CD4-positive, alpha-beta T cell treated with Interleukin-2 at 100 ng/mL for 4 hours (primary cell): ENCODE results near the gene F13A1.
"Not testable (repeated sequence)": the region's sequence is repeated elsewhere in the genome, so short reads cannot be mapped to it uniquely, and the experiment has no call there.

Source experiments
- DNase-seq: peaks from one replicate; pipeline ENCODE4 v3.0.0-alpha.2; 2020; ENCODE audit warnings: low spot score

F13A1 gene

GRCh38 chr6:6317825-6318733 lies 2.4 kb downstream of the F13A1 start:
- DNase-seq: no peak

DNA sequence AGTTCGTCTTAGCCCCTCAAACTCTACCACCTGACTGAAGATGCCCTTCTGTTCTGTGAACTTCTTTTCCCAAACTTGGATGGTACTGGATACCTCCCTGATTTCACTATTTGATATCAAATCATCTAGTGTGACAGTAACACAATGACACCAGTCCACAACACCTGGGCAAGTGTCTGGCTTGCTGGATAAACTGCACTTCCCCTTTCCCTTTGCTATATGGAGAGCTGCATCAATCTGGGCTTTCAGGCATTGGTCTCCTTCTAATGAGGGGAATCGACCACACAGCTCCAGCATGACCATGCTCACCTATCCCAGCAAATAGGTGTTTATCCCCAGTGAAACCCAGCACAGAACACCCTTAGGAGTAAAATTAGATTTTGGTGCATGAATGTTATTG lies 3.1 kb downstream of the F13A1 start:
- no peak for DNase-seq

- DNase-seq: peak; percentile 24
These were observed 4.8 kb downstream of the F13A1 start for GRCh38 chr6:6315660-6316059.

DNA sequence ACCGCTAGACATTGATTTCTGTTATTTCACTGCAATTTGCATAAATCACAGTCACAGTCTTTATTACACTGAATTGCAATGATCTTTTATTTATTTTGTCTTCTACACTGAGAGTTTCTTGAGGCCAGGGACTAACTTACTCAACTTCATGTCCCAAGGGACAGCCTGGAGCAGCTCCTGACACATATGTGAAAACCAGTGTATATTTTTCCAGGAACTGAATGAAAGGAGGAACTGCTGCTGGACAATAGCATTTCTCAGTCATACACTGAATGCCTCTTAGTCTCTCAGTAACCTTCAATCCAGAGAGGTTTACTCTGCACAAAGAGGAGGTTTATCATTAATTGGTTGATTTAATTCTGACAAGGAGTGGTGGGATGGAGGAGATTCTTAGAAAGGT lies 5.9 kb downstream of the F13A1 start:
- DNase-seq: no peak

- no peak for DNase-seq
These were observed 7.5 kb downstream of the F13A1 start for GRCh38 chr6:6312901-6313441.

- DNase-seq: no peak
These were observed 14.9 kb downstream of the F13A1 start for GRCh38 chr6:6305575-6305974.

- not testable (repeated sequence) for DNase-seq
These were observed 20.1 kb downstream of the F13A1 start for GRCh38 chr6:6300383-6300782.

DNA sequence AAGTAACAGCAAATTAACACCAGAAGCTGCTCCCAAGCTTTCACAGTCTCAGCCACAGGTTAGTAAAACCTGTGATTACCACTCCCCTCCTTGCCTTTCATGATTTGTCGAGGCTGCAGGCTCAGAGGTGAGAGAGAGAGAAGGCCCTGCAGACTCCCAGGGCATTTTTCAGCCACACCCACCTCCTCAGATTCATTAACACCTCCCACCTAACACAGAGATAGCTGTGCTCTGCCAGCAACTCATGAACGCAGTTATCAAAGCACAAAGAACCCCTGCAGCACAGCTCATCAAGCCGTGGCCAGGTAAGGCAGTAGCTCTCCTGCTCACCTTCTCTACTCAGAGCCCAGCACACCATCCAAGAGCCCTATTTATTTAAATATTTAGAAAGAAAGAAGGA lies 27.1 kb downstream of the F13A1 start:
- DNase-seq: no peak

GRCh38 chr6:6287415-6287814 lies 33.0 kb downstream of the F13A1 start:
- no peak for DNase-seq

GRCh38 chr6:6285679-6286078 lies 34.8 kb downstream of the F13A1 start:
- DNase-seq: no peak

- no peak for DNase-seq
These were observed 36.1 kb downstream of the F13A1 start for GRCh38 chr6:6284221-6284966.

GRCh38 chr6:6283746-6284145 lies 36.7 kb downstream of the F13A1 start:
- no peak for DNase-seq

- DNase-seq: no peak
These were observed 37.7 kb downstream of the F13A1 start for GRCh38 chr6:6282716-6283115.

DNA sequence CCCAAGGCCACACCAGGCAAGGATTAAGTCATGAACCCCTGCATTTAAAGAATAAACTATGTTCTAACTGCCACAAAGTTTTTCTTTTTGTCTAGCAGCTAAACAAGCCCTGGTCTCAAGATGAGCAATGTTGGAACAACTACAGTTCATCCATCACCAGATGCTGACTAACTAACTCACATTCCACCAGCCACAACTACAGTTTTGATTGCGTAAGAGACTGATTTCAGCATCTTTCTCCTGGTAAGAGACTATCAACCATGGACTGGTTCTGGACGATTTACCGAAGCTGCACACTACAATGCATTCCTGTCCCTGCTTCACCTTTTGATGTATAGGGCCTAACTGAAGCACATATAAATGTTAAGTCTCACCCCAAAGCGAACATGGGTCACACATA lies 43.0 kb downstream of the F13A1 start:
- DNase-seq: no peak

DNA sequence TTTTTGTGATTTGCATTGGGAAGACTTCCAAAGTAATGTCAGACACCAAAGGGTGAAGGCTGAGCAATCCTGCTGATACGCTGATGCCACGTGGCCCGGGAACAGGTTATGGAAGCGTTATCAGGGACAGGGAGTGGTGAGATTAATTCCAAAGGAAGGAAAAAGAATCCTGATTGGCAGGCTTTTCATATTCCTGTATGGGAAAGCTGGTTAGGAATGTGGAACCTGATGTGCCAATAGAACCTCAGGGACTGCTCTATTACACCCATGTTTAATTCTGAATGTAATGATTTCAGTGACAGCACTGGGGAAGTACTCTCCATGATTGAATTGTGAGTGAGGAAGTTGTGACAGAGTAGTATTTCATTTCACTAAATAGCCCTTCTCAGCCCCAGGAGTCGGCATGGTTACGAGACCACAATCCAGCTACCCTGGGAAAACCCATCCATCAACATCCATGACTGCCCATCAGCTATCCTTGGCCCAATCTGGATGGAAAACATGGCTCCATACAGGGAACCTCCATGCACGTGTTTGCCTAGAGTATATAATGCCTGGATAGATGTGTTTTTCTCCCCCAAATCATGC lies 49.4 kb downstream of the F13A1 start:
- DNase-seq: no peak

DNA sequence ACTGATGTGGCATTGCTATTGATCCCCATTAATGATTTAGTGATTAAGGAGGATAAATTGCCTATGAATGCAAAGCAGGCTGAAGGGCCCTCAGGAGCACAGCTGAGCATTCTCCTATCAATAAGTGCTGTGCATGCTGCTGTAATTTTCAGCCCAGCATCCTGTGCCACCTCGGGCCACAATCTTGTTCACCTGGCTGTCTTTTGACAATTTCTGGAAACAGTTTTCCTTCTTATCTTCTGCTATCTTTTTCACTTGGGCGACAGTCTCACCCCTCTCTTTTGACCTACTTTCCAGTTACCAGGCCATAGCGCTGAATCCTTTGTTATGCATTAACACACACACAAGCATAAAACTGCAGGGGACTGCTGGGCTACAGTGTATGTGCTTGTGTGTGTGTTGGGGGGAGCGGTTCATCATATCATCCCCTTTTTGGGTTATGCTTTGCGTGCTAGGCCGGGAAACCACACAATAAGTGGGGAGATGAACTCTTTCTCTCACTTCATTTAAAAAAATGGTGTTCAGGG lies 60.2 kb downstream of the F13A1 start:
- DNase-seq: no peak

DNA sequence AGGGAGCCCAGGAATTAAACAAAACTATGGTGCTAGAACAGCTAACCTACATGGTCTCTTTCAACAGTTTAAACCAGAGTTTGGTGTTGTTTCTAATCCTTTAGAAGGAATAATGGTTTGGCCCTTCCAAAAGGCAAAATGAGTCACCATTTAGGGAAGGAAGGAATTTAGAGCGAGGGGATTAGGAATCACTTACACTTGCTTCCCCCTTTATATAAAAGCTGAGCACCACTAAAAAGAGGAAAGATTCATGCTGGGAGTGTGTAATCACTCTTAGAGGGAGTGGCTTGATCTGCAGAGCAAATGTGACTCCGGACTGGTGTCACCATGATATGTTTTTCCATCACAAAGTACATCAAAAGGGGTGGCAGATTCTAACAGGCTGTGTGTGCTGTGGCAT lies 63.6 kb downstream of the F13A1 start:
- no peak for DNase-seq

DNA sequence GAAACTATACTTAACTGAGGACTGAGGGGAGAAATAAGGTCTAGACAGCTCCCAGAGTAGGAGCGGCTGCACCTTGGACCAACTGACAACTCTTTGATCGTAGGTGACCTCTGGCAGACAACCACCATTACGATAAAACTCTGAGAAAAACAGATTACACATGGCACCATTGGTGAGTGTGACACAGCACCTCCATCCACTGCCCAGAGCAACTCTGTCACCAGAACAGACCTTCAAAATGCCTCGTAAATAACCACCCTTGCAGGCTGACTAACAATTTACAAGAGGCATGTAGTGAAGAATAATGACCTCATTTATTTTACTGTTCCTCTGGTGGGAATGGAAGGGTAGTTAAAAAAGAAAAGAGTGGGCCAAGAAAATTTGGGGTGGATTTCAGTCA lies 64.2 kb downstream of the F13A1 start:
- no peak for DNase-seq

DNA sequence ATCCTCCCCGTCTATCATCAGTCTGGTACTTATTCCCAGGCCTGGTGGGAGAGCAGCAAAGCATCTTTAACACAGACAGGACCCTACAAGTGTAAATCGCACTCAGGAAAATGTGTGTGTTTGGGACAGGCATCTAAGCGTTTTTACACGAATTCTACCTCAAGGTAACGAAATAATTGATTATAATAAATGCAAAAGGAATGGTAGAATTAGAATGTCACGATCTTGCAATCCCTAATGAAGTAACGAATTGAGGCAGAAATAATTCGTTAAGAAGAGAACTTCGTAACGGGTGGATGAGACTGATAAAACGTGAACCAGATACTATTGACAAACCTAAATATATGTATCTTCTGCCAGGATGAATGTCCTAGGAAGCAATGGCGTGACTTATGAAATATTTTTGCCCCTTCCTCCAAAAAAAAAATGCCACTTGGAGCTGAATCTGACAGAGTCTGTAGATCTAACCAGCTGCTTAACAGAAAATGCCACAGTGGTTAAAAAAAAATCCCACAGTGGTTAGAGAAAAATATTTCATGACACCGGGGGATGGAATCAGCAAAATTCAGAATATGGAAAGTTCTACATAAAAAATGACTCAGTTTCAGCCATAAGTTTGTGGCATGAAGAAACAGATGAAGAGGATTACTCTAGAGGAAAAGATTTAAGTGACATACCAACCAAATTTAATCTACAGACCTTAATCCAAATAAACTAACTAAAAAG lies 68.7 kb downstream of the F13A1 start:
- DNase-seq: no peak

- no peak for DNase-seq
These were observed 71.8 kb downstream of the F13A1 start for GRCh38 chr6:6248651-6249050.

DNA sequence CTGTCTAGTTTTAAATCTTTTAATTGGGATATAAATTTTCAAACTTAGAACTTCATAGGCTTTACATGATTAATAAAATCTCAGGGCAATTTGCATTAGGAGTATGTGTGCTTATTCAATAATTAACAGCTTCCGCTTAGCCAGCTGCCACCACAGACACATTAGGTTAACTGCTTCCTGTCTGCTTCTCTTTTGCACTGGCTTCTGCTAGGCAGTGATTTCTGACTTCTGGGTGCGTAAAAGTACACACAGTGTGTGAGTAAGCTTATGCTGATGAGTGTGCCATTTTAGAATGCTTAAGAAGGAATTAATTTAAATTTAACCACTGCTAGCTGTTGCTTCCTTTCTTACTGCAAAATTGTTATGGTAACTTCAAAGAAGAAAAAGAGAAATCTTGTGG lies 73.9 kb downstream of the F13A1 start:
- no peak for DNase-seq

DNA sequence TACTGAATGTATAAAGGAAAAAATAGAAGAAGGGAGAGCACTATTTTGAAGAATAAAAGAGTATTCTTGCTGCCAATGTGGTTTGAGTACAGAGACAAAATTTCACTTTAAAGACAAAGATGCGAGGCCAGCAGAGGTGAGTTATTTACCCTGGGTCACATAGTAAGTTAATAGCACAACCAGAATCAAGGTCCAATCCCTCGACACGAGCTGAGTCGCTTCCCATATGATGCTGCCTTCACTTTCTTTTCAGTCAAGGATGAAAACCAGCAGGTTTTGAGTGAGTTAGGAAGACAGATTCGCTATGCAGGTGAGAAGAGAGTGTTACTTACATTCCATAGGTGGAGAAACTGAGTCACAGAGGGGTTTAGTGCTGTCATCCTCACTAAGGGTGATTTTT lies 75.8 kb downstream of the F13A1 start:
- DNase-seq: no peak
